Measurements from ENCODE around the gene FUT8.
"Not testable (repeated sequence)": the region's sequence is repeated elsewhere in the genome, so short reads cannot be mapped to it uniquely, and the experiment has no call there.

FUT8 gene

GRCh38 chr14:65689070-65689469 is 276.5 kb downstream of the FUT8 start:
- Histone ChIP-seq H3K27me3 (ENCODE audit: control insufficient read depth, insufficient read depth, low read length) (no peaks in the 10 kb centered on the region), H3K9me3 (replicated peaks; ENCODE audit: low read length) (no peaks in the 10 kb centered on the region), H3K9ac (ENCODE audit: low read depth, low read length) (no peak overlapping the region), H3K36me3 (ENCODE audit: insufficient read depth, low read length) (no peaks in the 10 kb centered on the region), H3K4me3 (ENCODE audit: low read length) (no peak overlapping the region), H3K4me1 (ENCODE audit: control insufficient read depth, insufficient read depth, low read length) (no peaks in the 10 kb centered on the region), H3K4me2 (ENCODE audit: low read length) (no peak overlapping the region)

DNA sequence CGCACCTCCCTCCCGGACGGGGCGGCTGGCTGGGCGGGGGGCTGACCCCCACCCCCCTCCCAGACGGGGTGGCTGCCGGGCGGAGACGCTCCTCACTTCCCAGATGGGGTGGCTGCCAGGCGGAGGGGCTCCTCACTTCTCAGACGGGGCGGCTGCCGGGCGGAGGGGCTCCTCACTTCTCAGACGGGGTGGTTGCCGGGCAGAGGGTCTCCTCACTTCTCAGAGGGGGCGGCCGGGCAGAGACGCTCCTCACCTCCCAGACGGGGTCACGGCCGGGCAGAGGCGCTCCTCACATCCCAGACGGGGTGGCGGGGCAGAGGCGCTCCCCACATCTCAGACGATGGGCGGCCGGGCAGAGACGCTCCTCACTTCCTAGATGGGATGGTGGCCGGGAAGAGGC is 280.0 kb downstream of the FUT8 start:
- peaks cover 14% of the 10 kb centered on the region for H3K4me1 ChIP-seq (ENCODE audit: control insufficient read depth, insufficient read depth, low read length)
- H3K9me3 ChIP-seq (replicated peaks; ENCODE audit: low read length); H3K4me3 ChIP-seq (ENCODE audit: low read length); H3K4me2 ChIP-seq (ENCODE audit: low read length); H3K27me3 ChIP-seq (ENCODE audit: control insufficient read depth, insufficient read depth, low read length); H3K36me3 ChIP-seq (ENCODE audit: insufficient read depth, low read length); H3K9ac ChIP-seq (ENCODE audit: low read depth, low read length): not testable (repeated sequence)

- Histone ChIP-seq H3K9me3 (replicated peaks; ENCODE audit: low read length) (no peaks in the 10 kb centered on the region), H3K4me2 (ENCODE audit: low read length) (peak overlapping the region; percentile 27), H3K36me3 (ENCODE audit: insufficient read depth, low read length) (no peaks in the 10 kb centered on the region)
These were observed 284.3 kb downstream of the FUT8 start for GRCh38 chr14:65696801-65697200.

GRCh38 chr14:65703521-65703920 is 291.0 kb downstream of the FUT8 start:
- peak overlapping the region; percentile 65 for H3K4me2 ChIP-seq (ENCODE audit: low read length)
- H3K36me3 ChIP-seq (ENCODE audit: insufficient read depth, low read length), result no peaks in the 10 kb centered on the region
- no peaks in the 10 kb centered on the region for H3K9me3 ChIP-seq (replicated peaks; ENCODE audit: low read length)
- no peak overlapping the region for H3K4me3 ChIP-seq (ENCODE audit: low read length)
- no peaks in the 10 kb centered on the region for H3K27me3 ChIP-seq (ENCODE audit: control insufficient read depth, insufficient read depth, low read length)
- peaks cover 19% of the 10 kb centered on the region for H3K4me1 ChIP-seq (ENCODE audit: control insufficient read depth, insufficient read depth, low read length)
- H3K9ac ChIP-seq (ENCODE audit: low read depth, low read length), result no peak overlapping the region

More at GRCh38 chr14:65696801-65697200, 284.3 kb downstream of the FUT8 start:
- Histone ChIP-seq H3K4me3 (ENCODE audit: low read length) (no peak overlapping the region), H3K4me1 (ENCODE audit: control insufficient read depth, insufficient read depth, low read length) (peaks cover 14% of the 10 kb centered on the region), H3K27me3 (ENCODE audit: control insufficient read depth, insufficient read depth, low read length) (no peaks in the 10 kb centered on the region), H3K9ac (ENCODE audit: low read depth, low read length) (no peak overlapping the region)

- H3K4me3 ChIP-seq (ENCODE audit: low read length), result peak overlapping the region; percentile 18
These were observed 291.5 kb downstream of the FUT8 start for GRCh38 chr14:65703996-65704395.

DNA sequence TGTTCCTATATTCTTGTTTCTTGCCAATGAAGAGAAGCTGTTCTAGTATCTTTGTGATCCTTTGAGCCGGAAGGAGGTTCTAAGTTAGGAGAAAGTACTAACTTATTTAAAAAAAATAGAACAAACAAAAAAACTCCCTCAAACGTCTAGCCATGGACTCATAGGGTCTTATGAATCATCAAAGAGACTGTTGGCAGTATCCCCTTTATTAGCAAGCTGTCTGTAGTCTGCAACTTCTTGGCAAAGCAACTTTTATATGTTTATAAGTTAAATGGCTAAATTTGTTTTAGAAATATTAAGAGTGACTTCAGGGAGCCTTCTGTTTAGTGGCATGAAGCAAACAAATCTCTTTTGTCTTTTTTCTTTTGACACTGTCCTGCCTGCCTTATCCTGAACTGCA is 291.9 kb downstream of the FUT8 start:
- H3K4me1 ChIP-seq (ENCODE audit: control insufficient read depth, insufficient read depth, low read length), result peaks cover 19% of the 10 kb centered on the region
- no peaks in the 10 kb centered on the region for H3K27me3 ChIP-seq (ENCODE audit: control insufficient read depth, insufficient read depth, low read length)
- no peaks in the 10 kb centered on the region for H3K36me3 ChIP-seq (ENCODE audit: insufficient read depth, low read length)
- peak overlapping the region; percentile 18 for H3K4me3 ChIP-seq (ENCODE audit: low read length)
- H3K9me3 ChIP-seq (replicated peaks; ENCODE audit: low read length), result no peaks in the 10 kb centered on the region
- H3K9ac ChIP-seq (ENCODE audit: low read depth, low read length), result no peak overlapping the region
- peak overlapping the region; percentile 65 for H3K4me2 ChIP-seq (ENCODE audit: low read length)

More at GRCh38 chr14:65703996-65704395, 291.5 kb downstream of the FUT8 start:
- Histone ChIP-seq H3K4me2 (ENCODE audit: low read length) (peak overlapping the region; percentile 65), H3K9ac (ENCODE audit: low read depth, low read length) (no peak overlapping the region), H3K27me3 (ENCODE audit: control insufficient read depth, insufficient read depth, low read length) (no peaks in the 10 kb centered on the region), H3K4me1 (ENCODE audit: control insufficient read depth, insufficient read depth, low read length) (peaks cover 19% of the 10 kb centered on the region), H3K36me3 (ENCODE audit: insufficient read depth, low read length) (no peaks in the 10 kb centered on the region), H3K9me3 (replicated peaks; ENCODE audit: low read length) (no peaks in the 10 kb centered on the region)

DNA sequence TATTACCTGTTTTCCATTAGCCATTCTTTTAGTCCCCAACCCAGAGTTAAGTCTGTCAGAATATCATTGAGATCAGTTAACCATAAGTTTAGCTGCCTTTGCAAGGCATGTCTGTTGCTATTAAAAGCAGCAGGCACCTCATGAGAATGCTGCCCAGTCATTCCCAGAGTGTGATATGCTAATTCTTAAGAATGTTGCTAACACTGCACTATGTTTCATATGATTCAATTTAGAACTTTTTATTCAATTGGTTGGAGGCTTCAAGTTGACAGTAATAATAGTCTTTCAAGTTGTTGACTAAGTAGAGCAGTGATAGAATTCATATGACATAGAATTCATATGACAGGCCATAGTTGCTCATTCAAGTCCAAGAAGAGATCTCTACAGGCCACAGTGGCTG is 292.3 kb downstream of the FUT8 start:
- no peak overlapping the region for H3K9ac ChIP-seq (ENCODE audit: low read depth, low read length)
- H3K4me2 ChIP-seq (ENCODE audit: low read length), result no peak overlapping the region
- H3K4me3 ChIP-seq (ENCODE audit: low read length), result no peak overlapping the region
- peaks cover 19% of the 10 kb centered on the region for H3K4me1 ChIP-seq (ENCODE audit: control insufficient read depth, insufficient read depth, low read length)
- no peaks in the 10 kb centered on the region for H3K36me3 ChIP-seq (ENCODE audit: insufficient read depth, low read length)
- H3K9me3 ChIP-seq (replicated peaks; ENCODE audit: low read length), result no peaks in the 10 kb centered on the region
- H3K27me3 ChIP-seq (ENCODE audit: control insufficient read depth, insufficient read depth, low read length), result no peaks in the 10 kb centered on the region

DNA sequence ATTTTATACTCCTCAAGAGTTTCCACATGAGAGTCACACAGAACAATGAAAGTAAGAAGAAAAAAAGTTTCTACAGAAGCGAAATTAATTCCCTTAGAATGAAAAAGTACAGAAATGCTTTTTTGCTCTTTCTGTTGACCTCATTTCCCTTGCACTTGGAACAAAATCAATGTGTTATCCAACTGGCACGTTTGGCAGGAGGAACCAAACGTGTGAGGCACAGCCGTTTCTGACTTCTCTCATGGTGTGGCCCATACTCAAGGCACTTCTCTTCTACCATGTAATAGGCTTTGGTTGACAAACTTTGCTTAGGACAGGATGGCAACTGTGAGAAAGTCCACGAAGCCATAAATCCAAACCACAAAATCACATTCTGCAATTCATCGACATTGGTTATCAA is 297.0 kb downstream of the FUT8 start:
- Histone ChIP-seq H3K9ac (ENCODE audit: low read depth, low read length) (no peak overlapping the region), H3K36me3 (ENCODE audit: insufficient read depth, low read length) (no peaks in the 10 kb centered on the region), H3K4me3 (ENCODE audit: low read length) (no peak overlapping the region), H3K9me3 (replicated peaks; ENCODE audit: low read length) (no peaks in the 10 kb centered on the region), H3K27me3 (ENCODE audit: control insufficient read depth, insufficient read depth, low read length) (no peaks in the 10 kb centered on the region), H3K4me2 (ENCODE audit: low read length) (no peak overlapping the region), H3K4me1 (ENCODE audit: control insufficient read depth, insufficient read depth, low read length) (peaks cover 5% of the 10 kb centered on the region)

DNA sequence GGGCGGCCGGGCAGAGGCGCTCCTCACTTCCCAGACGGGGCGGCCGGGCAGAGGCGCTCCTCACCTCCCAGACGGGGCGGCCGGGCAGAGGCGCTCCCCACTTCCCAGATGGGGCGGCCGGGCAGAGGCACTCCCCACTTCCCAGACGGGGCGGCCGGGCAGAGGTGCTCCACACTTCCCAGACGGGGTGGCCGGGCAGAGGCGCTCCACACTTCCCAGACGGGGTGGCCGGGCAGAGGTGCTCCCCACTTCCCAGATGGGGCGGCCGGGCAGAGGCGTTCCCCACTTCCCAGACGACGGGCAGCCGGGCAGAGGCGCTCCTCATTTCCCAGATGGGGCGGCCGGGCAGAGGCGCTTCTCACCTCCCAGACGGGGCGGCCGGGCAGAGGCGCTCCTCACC is 304.3 kb downstream of the FUT8 start:
- H3K36me3 ChIP-seq (ENCODE audit: insufficient read depth, low read length); H3K9ac ChIP-seq (ENCODE audit: low read depth, low read length); H3K27me3 ChIP-seq (ENCODE audit: control insufficient read depth, insufficient read depth, low read length); H3K4me1 ChIP-seq (ENCODE audit: control insufficient read depth, insufficient read depth, low read length); H3K4me3 ChIP-seq (ENCODE audit: low read length); H3K4me2 ChIP-seq (ENCODE audit: low read length); H3K9me3 ChIP-seq (replicated peaks; ENCODE audit: low read length): not testable (repeated sequence)

- H3K9me3 ChIP-seq (replicated peaks; ENCODE audit: low read length); H3K36me3 ChIP-seq (ENCODE audit: insufficient read depth, low read length); H3K9ac ChIP-seq (ENCODE audit: low read depth, low read length); H3K27me3 ChIP-seq (ENCODE audit: control insufficient read depth, insufficient read depth, low read length); H3K4me2 ChIP-seq (ENCODE audit: low read length); H3K4me3 ChIP-seq (ENCODE audit: low read length); H3K4me1 ChIP-seq (ENCODE audit: control insufficient read depth, insufficient read depth, low read length): not testable (repeated sequence)
These were observed 304.9 kb downstream of the FUT8 start for GRCh38 chr14:65717384-65717915.

DNA sequence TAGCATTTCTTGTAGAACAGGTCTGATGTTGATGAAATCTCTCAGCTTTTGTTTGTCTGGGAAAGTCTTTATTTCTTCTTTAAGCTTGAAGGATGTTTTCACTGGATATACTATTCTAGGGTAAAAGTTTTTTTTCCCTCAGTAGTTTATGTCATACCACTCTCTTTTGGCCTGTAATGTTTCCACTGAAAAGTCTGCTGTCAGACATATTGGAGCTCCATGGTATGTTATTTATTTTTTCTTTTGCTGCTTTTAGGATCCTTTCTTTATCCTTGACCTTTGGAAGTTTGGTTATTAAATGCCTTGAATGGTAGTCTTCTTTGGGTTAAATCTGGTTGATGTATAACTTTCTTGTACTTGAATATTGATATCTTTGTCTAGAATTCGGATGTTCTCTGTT is 306.1 kb downstream of the FUT8 start:
- H3K4me1 ChIP-seq (ENCODE audit: control insufficient read depth, insufficient read depth, low read length), result no peaks in the 10 kb centered on the region
- H3K4me3 ChIP-seq (ENCODE audit: low read length), result no peak overlapping the region
- no peaks in the 10 kb centered on the region for H3K27me3 ChIP-seq (ENCODE audit: control insufficient read depth, insufficient read depth, low read length)
- no peaks in the 10 kb centered on the region for H3K36me3 ChIP-seq (ENCODE audit: insufficient read depth, low read length)
- H3K4me2 ChIP-seq (ENCODE audit: low read length), result no peak overlapping the region
- H3K9ac ChIP-seq (ENCODE audit: low read depth, low read length), result no peak overlapping the region
- H3K9me3 ChIP-seq (replicated peaks; ENCODE audit: low read length), result no peaks in the 10 kb centered on the region

DNA sequence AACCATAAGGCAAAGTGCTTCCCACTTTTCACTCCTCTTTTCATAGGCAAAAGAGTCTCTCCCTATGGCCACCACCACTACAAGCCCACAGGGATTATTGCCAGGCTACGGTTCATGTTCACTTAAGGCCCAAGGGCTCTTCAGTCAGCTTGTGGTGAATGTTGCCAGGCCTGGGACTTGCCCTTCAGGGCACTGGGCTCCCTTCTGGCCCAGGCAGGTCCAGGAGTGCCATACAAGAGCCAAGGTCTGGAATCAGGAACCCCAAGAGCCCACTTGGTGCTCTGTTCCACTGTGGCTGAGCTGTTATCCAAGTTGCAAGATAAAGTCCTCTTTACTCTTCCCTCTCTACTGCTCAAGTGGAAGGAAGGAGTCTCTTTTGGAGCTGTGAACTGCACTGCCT is 307.6 kb downstream of the FUT8 start:
- no peaks in the 10 kb centered on the region for H3K9me3 ChIP-seq (replicated peaks; ENCODE audit: low read length)
- H3K4me1 ChIP-seq (ENCODE audit: control insufficient read depth, insufficient read depth, low read length), result no peaks in the 10 kb centered on the region
- H3K9ac ChIP-seq (ENCODE audit: low read depth, low read length), result no peak overlapping the region
- no peaks in the 10 kb centered on the region for H3K36me3 ChIP-seq (ENCODE audit: insufficient read depth, low read length)
- no peak overlapping the region for H3K4me3 ChIP-seq (ENCODE audit: low read length)
- H3K27me3 ChIP-seq (ENCODE audit: control insufficient read depth, insufficient read depth, low read length), result no peaks in the 10 kb centered on the region
- H3K4me2 ChIP-seq (ENCODE audit: low read length), result no peak overlapping the region

Measured in skeletal muscle satellite cell (primary cell).